Thymus (tissue), 11 donors: Measurements from ENCODE around the gene FGD6. TPM values are rescaled to one million over a fixed set of nuclear protein-coding genes. Genes with fewer than 3 reads are reported as not detected.

Experiments
- DNase-seq, 9 donors: peaks; one replicate each; pipeline ENCODE4 v3.0.0-alpha.2; 2013; ENCODE audit warnings: low spot score in 9 of 9, low read depth in 6 of 9, missing footprints in 1 of 9
- H3K27ac ChIP-seq, 2 donors: one replicate each; pipeline ENCODE4 v1.5.1; 2013; ENCODE audit warnings: control low read depth in 1 of 2, low read depth in 1 of 2, low read length in 1 of 2, mild to moderate bottlenecking in 1 of 2, moderate library complexity in 1 of 2
- H3K27me3 ChIP-seq, 2 donors: one replicate each; pipeline ENCODE4 v1.5.1; 2013; ENCODE audit warnings: low read length in 1 of 2; ENCODE audit not compliant: control insufficient read depth in 2 of 2, insufficient read depth in 1 of 2
- H3K36me3 ChIP-seq, 2 donors: one replicate each; pipeline ENCODE4 v1.5.1; 2013; ENCODE audit warnings: low read length in 1 of 2, mild to moderate bottlenecking in 1 of 2, moderate library complexity in 1 of 2; ENCODE audit not compliant: control insufficient read depth in 2 of 2, insufficient read depth in 2 of 2
- H3K4me1 ChIP-seq, 2 donors: one replicate each; pipeline ENCODE4 v1.5.1; 2013; ENCODE audit warnings: low read length in 2 of 2; ENCODE audit not compliant: control insufficient read depth in 2 of 2, insufficient read depth in 2 of 2
- H3K4me3 ChIP-seq, 2 donors: one replicate each; pipeline ENCODE4 v1.5.1; 2013; ENCODE audit warnings: low read length in 2 of 2, control low read depth in 1 of 2, mild to moderate bottlenecking in 1 of 2
- H3K9me3 ChIP-seq, 2 donors: one replicate each; pipeline ENCODE4 v1.5.1; 2013; ENCODE audit warnings: low read length in 1 of 2, mild to moderate bottlenecking in 1 of 2; ENCODE audit not compliant: control insufficient read depth in 2 of 2, insufficient read depth in 1 of 2
- WGBS: extraction: QIAGEN DNeasy Blood & Tissue Kit; methylation state at CpG from one replicate; pipeline ENCODE4 v1.1.7; 2013; 5-methylcytosine and 5-hydroxymethylcytosine counted together
- polyA plus RNA-seq: library from polyadenylated mRNA; stranded (reverse); fragments of 200-250 nt; gene quantifications from one replicate; pipeline ENCODE4 v1.2.3, GENCODE V29; 2013
- total RNA-seq: library from RNA; stranded (reverse); fragments of 120-200 nt; gene quantifications from one replicate; pipeline ENCODE4 v1.2.4, GENCODE V29; 2013
- donor health status: healthy.

Gene FGD6
- total and polyA plus RNA-seq, 2 donors: 2.3 to 9.1 TPM

DNA sequence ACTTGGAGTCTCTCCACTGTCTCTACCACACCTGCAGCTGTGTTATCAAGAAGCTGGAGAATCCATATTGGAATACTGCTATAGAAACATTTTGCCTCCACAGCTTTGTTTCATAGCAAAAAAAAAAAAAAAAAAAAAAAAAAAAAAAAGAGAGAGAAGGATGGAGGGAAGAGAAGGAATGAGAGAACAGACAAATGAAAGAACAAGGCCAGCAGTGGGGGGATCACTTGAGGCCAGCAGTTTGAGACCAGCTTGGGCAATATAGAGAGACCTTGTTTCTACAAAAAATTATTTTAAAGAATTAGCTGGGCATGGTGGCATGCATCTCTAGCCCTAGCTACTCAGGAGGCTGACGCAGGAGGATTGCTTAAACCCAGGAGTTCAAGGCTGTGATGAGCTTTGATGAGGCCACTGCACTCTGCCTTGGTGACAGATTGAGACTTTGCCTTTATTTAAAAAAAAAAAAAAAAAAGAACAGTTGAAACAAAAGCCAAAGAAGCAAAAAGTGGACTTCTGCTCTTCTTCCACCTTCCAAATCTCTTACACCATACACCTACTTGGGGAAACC, 8.5 kb upstream of the FGD6 start:
- Histone ChIP-seq H3K27ac (no peak overlapping the region), H3K9me3 (no peaks in the 10 kb centered on the region), H3K27me3 (no peaks in the 10 kb centered on the region), H3K36me3 (peaks cover 11 to 16% of the 10 kb centered on the region in 2 donors), H3K4me3 (no peak overlapping the region), H3K4me1 (no peaks in the 10 kb centered on the region)
- WGBS: 95% methylated on average over 1 of the region's 1 CpG
- no peak for DNase-seq

DNA sequence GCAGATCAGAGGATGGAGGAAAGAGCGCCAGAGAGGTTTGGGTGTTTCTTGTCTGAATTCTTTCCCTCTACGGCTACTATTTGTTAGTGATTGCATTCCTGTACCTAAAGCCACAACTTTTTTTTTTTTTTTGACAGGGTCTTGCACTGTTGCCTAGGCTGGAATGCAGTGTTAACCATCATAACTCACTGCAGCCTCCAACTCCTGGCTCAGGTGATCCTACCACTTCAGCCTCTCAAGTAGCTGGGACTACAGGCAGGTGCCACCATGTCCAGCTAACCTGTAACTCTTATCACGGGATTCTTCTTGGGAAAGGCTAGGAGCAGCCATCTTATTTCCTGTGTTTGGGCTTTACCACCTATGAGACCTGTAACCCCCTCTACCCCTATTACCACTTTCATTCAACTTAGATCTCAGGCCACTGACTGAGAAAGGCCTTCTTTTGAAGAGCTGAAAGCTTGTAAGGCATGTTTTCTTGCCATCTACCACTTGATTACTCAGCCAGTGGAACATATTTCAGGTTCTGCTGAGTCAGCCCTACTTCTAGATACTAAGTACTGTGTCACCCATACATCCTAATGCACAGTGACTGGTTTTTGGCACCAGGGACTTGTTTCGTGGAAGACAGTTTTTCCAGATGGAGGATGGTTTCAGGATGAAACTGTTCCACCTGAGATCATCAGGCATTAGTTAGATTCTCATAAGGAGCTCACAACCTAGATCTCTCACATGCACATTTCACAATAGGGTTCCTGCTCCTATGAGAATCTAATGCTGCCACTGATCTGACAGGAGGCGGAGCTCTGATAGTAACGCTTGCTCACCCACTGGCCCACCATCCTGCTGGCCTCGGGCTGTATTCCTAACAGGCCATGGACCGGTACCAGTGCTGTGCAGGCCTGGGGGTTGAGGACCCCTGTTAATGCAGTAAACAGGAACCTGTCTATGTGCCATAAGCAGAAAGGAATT, 7.2 kb upstream of the FGD6 start:
- H3K4me1 ChIP-seq: no peaks in the 10 kb centered on the region
- 98% methylated on average over 8 of the region's 8 CpGs for WGBS
- DNase-seq: no peak

DNA sequence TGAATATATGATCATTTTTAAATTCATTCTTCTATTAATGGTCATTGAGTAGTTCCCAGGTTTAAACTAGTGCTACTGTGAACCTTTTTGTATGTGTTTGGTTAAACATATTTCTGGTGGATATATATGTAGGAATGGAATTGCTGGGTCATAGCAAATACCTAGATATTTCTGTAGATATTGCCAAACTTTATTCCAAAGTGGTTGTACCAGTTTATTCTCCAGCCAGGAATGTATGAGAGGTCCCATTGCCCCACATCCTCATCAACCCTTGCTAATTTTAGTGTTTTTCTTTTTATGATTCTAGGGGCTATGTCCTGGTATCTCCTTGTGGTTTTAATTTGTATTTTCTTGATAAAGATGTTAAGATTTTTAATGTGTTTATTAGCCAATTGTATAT, 3.5 kb upstream of the FGD6 start:
- no peak overlapping the region for H3K27ac ChIP-seq
- no peaks in the 10 kb centered on the region for H3K27me3 ChIP-seq
- DNase-seq: no peak
- no peak overlapping the region for H3K4me3 ChIP-seq
- no peaks in the 10 kb centered on the region for H3K9me3 ChIP-seq
- peaks cover 11 to 16% of the 10 kb centered on the region in 2 donors for H3K36me3 ChIP-seq
- peaks cover 3 to 4% of the 10 kb centered on the region in 2 donors for H3K4me1 ChIP-seq

More for the DNA sequence above, 7.2 kb upstream of the FGD6 start:
- no peaks in the 10 kb centered on the region for H3K9me3 ChIP-seq
- H3K27me3 ChIP-seq: no peaks in the 10 kb centered on the region
- H3K36me3 ChIP-seq: peaks cover 11 to 16% of the 10 kb centered on the region in 2 donors
- no peak overlapping the region for H3K4me3 ChIP-seq
- no peak overlapping the region for H3K27ac ChIP-seq

GRCh38 chr12:95220190-95220589, 2.9 kb upstream of the FGD6 start:
- peaks cover 3 to 4% of the 10 kb centered on the region in 2 donors for H3K4me1 ChIP-seq

DNA sequence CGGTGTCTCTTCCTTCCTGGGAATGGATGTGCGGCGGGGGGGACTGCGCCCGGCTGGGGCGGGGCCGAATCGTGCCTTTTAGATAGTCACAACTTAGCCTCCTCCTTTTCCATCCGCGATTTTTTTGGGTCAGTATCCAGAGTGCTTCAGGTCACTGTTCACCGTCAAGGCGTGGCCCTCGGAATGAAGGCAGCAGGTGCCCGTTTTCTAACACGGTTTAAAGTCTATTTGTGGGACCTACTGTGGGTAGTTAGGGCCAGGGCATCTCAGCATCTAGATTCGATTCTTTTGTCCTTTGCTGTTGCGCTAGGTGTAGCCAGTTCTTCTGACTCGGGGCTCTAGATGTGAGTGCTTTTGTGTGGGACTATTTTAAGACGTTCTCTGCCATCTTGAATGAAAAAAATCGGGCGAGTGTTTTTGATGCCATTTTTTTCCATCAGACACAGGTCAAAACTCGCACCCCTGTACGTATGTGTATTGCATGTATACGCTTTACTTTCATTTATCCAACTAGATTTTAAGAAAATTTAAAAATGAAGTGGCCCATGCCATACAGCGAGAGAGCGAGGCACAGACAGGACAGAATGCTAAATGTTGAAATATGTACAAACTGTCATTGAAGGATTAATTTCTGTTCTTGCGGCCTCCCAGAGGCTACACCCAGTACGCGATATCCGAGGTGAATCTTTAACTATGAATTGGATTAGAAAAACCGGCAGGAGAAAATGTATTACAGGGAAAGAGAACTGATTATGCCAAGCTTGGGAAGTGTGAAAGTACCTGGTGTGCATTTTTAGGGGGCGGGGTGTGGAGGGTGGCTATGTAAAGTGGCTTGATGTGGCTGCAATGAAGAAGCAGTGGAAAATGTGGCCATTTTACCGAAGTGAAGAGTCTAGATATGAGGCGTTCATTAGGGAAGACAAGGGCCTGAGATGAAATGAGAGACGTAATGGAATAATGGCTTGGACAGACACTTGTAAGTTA, 1.2 kb upstream of the FGD6 start:
- peaks cover 3 to 4% of the 10 kb centered on the region in 2 donors for H3K4me1 ChIP-seq
- H3K9me3 ChIP-seq: no peaks in the 10 kb centered on the region
- WGBS: under 1% methylated on average over 35 of the region's 35 CpGs

More at GRCh38 chr12:95220190-95220589, 2.9 kb upstream of the FGD6 start:
- no peak overlapping the region for H3K4me3 ChIP-seq
- no peak overlapping the region for H3K27ac ChIP-seq
- WGBS: 99% methylated on average over 4 of the region's 4 CpGs
- H3K9me3 ChIP-seq: no peaks in the 10 kb centered on the region
- no peaks in the 10 kb centered on the region for H3K27me3 ChIP-seq
- peaks cover 10 to 12% of the 10 kb centered on the region in 2 donors for H3K36me3 ChIP-seq
- no peak for DNase-seq

DNA sequence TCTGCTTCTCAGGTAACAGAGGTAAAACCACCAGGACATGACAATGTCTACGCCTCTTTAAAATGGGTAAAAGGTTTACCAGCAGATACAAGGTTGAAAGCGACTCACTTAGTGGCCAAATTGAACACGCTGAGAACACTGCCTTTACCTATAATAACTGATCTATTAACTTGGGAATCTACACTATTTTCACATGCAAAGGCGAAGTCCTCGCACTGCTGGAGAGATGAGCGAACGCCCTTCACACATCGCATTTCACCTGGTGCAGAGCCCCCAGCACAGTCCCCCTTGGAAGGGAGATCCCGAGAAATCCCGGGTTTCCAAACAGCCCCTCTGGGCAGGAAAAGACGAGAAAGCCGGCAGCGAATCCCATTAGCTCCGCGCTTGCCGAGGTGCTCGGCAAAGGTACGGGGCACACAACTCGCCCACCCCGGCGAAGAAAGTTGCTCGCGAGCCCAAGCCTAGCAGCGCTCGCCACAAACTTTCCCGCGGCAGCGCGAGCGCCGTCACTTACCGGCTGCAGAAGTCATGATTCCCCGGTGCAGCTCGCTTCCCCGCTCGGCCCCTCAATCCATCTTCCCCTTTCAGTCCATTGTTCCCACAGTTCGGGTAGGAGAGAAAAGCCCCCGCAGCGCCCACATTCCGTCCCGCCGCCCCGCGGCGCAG, 423 bp downstream of the FGD6 start:
- Histone ChIP-seq H3K27ac (peak overlapping the region; percentile 90 to 92), H3K4me3 (peak overlapping the region; percentile 54 to 83), H3K36me3 (no peaks in the 10 kb centered on the region), H3K27me3 (no peaks in the 10 kb centered on the region), H3K9me3 (no peaks in the 10 kb centered on the region), H3K4me1 (peaks cover 3 to 4% of the 10 kb centered on the region in 2 donors)
- peak in 2 of 9 donors; percentile 34 to 55 for DNase-seq
- WGBS: under 1% methylated on average over 45 of the region's 45 CpGs

More for the DNA sequence above, 1.2 kb upstream of the FGD6 start:
- Histone ChIP-seq H3K27ac (peak overlapping the region; percentile 77 to 93), H3K4me3 (peak overlapping the region; percentile 54 to 83), H3K27me3 (no peaks in the 10 kb centered on the region), H3K36me3 (no peaks in the 10 kb centered on the region)
- DNase-seq: peak in 6 of 9 donors; percentile 36 to 75 (median 45)

DNA sequence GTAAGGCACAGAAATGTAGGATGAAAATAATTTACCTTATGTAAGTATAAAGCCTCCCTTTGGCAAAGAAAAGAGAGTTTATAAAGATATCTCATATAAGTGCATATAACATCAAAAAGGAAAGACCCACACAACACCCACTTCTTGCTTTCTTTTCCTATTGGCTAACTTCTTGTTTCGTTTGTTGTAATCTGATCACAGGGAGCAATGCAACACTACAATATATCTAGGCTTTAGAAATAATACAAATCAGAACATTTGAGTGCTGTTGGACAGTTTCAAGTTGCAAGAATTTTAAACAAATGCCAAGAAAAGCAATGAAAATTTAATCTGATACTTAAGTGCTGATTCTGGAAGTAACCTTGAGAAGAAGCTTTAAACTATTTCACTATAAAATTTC, 1.3 kb downstream of the FGD6 start:
- H3K4me1 ChIP-seq: peaks cover 3 to 4% of the 10 kb centered on the region in 2 donors
- H3K27ac ChIP-seq: no peak overlapping the region
- no peaks in the 10 kb centered on the region for H3K36me3 ChIP-seq
- no peak overlapping the region for H3K4me3 ChIP-seq
- WGBS: 12% methylated on average over 1 of the region's 1 CpG
- H3K9me3 ChIP-seq: no peaks in the 10 kb centered on the region
- no peaks in the 10 kb centered on the region for H3K27me3 ChIP-seq
- peak in 1 of 9 donors; percentile 46 for DNase-seq

DNA sequence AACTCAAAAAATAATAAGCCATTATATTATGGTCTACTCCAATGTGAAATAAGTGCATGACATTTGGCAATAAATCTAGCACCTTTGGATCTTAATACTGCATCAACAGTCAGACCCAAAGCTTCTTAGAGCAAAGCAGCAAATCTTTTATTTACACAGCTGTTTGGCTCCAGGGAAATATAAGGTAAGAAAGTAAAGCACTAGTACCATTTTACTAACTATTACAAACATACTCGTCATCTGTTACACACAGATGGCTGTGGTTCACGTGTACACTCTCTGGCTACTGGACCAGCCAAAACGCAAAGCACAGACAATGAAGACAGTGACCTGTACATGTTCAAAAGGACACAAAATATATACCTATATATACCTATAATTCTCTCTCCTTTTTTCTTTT, 2.8 kb downstream of the FGD6 start:
- Histone ChIP-seq H3K4me3 (no peak overlapping the region), H3K27me3 (no peaks in the 10 kb centered on the region), H3K4me1 (peaks cover 3 to 4% of the 10 kb centered on the region in 2 donors), H3K9me3 (no peaks in the 10 kb centered on the region), H3K36me3 (no peaks in the 10 kb centered on the region), H3K27ac (no peak overlapping the region)
- 95% methylated on average over 3 of the region's 3 CpGs for WGBS
- no peak for DNase-seq
